Measurements from ENCODE around the gene LTN1.

LTN1 gene

GRCh38 chr21:28900481-28900880 is 92.2 kb downstream of the LTN1 start:
- no peak for DNase-seq
- Histone ChIP-seq H3K36me3 (ENCODE audit: control insufficient read depth in 1 of 2, insufficient read depth in 2 of 2, low read depth in 1 of 2, low read length in 2 of 2) (no peaks in the 10 kb centered on the region), H2AFZ (ENCODE audit: low read depth, low read length) (no peak overlapping the region), H3K14ac (ENCODE audit: low read length in 2 of 2) (no peak overlapping the region), H3K23ac (ENCODE audit: low read length in 2 of 2) (no peak overlapping the region), H3K27ac (ENCODE audit: low read length, poor library complexity, severe bottlenecking) (no peak overlapping the region), H2BK15ac (ENCODE audit: low read depth, poor library complexity, severe bottlenecking) (no peak overlapping the region), H2AK5ac (ENCODE audit: low read length, severe bottlenecking) (no peak overlapping the region), H3K9me3 (ENCODE audit: control insufficient read depth, low read length) (no peaks in the 10 kb centered on the region), H2BK12ac (ENCODE audit: low read length in 2 of 2) (no peak overlapping the region), H3K79me1 (replicated peaks; ENCODE audit: low read length, poor library complexity, severe bottlenecking) (no peaks in the 10 kb centered on the region), H3K9ac (ENCODE audit: low read length) (no peak overlapping the region), H2BK5ac (ENCODE audit: low read depth, low read length, poor library complexity, severe bottlenecking) (no peak overlapping the region), H4K8ac (ENCODE audit: low read length) (no peak overlapping the region), H3K18ac (ENCODE audit: low read depth in 1 of 2, low read length in 2 of 2) (no peak overlapping the region), H3K4me2 (ENCODE audit: low read length, poor library complexity, severe bottlenecking) (no peak overlapping the region), H3K4ac (ENCODE audit: low read depth in 1 of 2, low read length in 2 of 2) (no peak overlapping the region), H3K4me1 (ENCODE audit: control insufficient read depth, insufficient read depth, low read depth, low read length) (no peaks in the 10 kb centered on the region), H4K91ac (ENCODE audit: low read length) (no peak overlapping the region), H3K4me3 (ENCODE audit: insufficient read depth in 1 of 2, low read depth in 1 of 2, low read length in 2 of 2) (no peak overlapping the region), H3K27me3 (ENCODE audit: control insufficient read depth in 1 of 2, insufficient read depth in 1 of 2, low read length in 2 of 2) (no peaks in the 10 kb centered on the region), H2BK120ac (ENCODE audit: low read depth, low read length) (no peak overlapping the region)
- 100% methylated on average over 2 of the region's 2 CpGs for WGBS

DNA sequence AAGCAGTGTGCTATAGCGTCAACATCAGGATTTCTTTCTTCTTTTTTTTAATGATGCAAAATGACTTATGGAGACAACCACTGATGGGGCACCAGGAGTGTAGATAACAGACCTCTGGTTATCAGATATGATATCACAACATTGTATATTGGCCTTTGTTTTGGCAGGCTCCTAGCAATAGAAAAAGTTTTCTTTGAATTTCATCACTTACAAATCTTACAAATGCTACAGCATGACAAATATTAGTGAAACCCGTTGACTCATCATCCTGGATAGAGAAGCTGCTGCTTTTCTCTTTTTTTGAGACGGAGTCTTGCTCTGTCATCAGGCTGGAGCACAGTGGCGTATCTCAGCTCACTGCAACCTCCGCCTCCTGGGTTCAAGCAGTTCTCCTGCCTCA is 92.9 kb downstream of the LTN1 start:
- Histone ChIP-seq H3K79me1 (replicated peaks; ENCODE audit: low read length, poor library complexity, severe bottlenecking) (no peaks in the 10 kb centered on the region), H3K27ac (ENCODE audit: low read length, poor library complexity, severe bottlenecking) (no peak overlapping the region)
- 92% methylated on average over 5 of the region's 5 CpGs for WGBS

GRCh38 chr21:28899220-28899619 is 93.5 kb downstream of the LTN1 start:
- no peak overlapping the region for H4K91ac ChIP-seq (ENCODE audit: low read length)
- H3K36me3 ChIP-seq (ENCODE audit: control insufficient read depth in 1 of 2, insufficient read depth in 2 of 2, low read depth in 1 of 2, low read length in 2 of 2), result no peaks in the 10 kb centered on the region
- H3K4me3 ChIP-seq (ENCODE audit: insufficient read depth in 1 of 2, low read depth in 1 of 2, low read length in 2 of 2), result no peak overlapping the region
- H3K4me2 ChIP-seq (ENCODE audit: low read length, poor library complexity, severe bottlenecking), result no peak overlapping the region
- H2AFZ ChIP-seq (ENCODE audit: low read depth, low read length), result no peak overlapping the region
- peak overlapping the region; percentile 73 for H3K9ac ChIP-seq (ENCODE audit: low read length)
- H2BK15ac ChIP-seq (ENCODE audit: low read depth, poor library complexity, severe bottlenecking), result no peak overlapping the region
- H4K8ac ChIP-seq (ENCODE audit: low read length), result no peak overlapping the region
- H3K4me1 ChIP-seq (ENCODE audit: control insufficient read depth, insufficient read depth, low read depth, low read length), result no peaks in the 10 kb centered on the region
- no peak for DNase-seq
- no peak overlapping the region for H2BK5ac ChIP-seq (ENCODE audit: low read depth, low read length, poor library complexity, severe bottlenecking)
- no peak overlapping the region for H3K14ac ChIP-seq (ENCODE audit: low read length in 2 of 2)
- H2BK12ac ChIP-seq (ENCODE audit: low read length in 2 of 2), result no peak overlapping the region
- no peaks in the 10 kb centered on the region for H3K9me3 ChIP-seq (ENCODE audit: control insufficient read depth, low read length)
- no peak overlapping the region for H2AK5ac ChIP-seq (ENCODE audit: low read length, severe bottlenecking)
- no peak overlapping the region for H3K23ac ChIP-seq (ENCODE audit: low read length in 2 of 2)
- no peaks in the 10 kb centered on the region for H3K79me1 ChIP-seq (replicated peaks; ENCODE audit: low read length, poor library complexity, severe bottlenecking)
- WGBS, result 96% methylated on average over 3 of the region's 3 CpGs
- no peak overlapping the region for H3K27ac ChIP-seq (ENCODE audit: low read length, poor library complexity, severe bottlenecking)
- no peak overlapping the region for H3K18ac ChIP-seq (ENCODE audit: low read depth in 1 of 2, low read length in 2 of 2)
- H3K27me3 ChIP-seq (ENCODE audit: control insufficient read depth in 1 of 2, insufficient read depth in 1 of 2, low read length in 2 of 2), result no peaks in the 10 kb centered on the region
- no peak overlapping the region for H2BK120ac ChIP-seq (ENCODE audit: low read depth, low read length)
- no peak overlapping the region for H3K4ac ChIP-seq (ENCODE audit: low read depth in 1 of 2, low read length in 2 of 2)

More for the DNA sequence above, 92.9 kb downstream of the LTN1 start:
- H2BK120ac ChIP-seq (ENCODE audit: low read depth, low read length), result no peak overlapping the region
- no peak overlapping the region for H2AK5ac ChIP-seq (ENCODE audit: low read length, severe bottlenecking)
- H2BK5ac ChIP-seq (ENCODE audit: low read depth, low read length, poor library complexity, severe bottlenecking), result no peak overlapping the region
- H2AFZ ChIP-seq (ENCODE audit: low read depth, low read length), result no peak overlapping the region
- no peaks in the 10 kb centered on the region for H3K9me3 ChIP-seq (ENCODE audit: control insufficient read depth, low read length)
- H3K4me3 ChIP-seq (ENCODE audit: insufficient read depth in 1 of 2, low read depth in 1 of 2, low read length in 2 of 2), result no peak overlapping the region
- no peak overlapping the region for H4K91ac ChIP-seq (ENCODE audit: low read length)
- no peak overlapping the region for H3K4me2 ChIP-seq (ENCODE audit: low read length, poor library complexity, severe bottlenecking)
- H3K4me1 ChIP-seq (ENCODE audit: control insufficient read depth, insufficient read depth, low read depth, low read length), result no peaks in the 10 kb centered on the region
- H3K4ac ChIP-seq (ENCODE audit: low read depth in 1 of 2, low read length in 2 of 2), result no peak overlapping the region
- H2BK15ac ChIP-seq (ENCODE audit: low read depth, poor library complexity, severe bottlenecking), result no peak overlapping the region
- no peak overlapping the region for H2BK12ac ChIP-seq (ENCODE audit: low read length in 2 of 2)
- peak; percentile 19 for DNase-seq
- H3K18ac ChIP-seq (ENCODE audit: low read depth in 1 of 2, low read length in 2 of 2), result no peak overlapping the region
- H3K14ac ChIP-seq (ENCODE audit: low read length in 2 of 2), result no peak overlapping the region
- no peaks in the 10 kb centered on the region for H3K36me3 ChIP-seq (ENCODE audit: control insufficient read depth in 1 of 2, insufficient read depth in 2 of 2, low read depth in 1 of 2, low read length in 2 of 2)
- no peaks in the 10 kb centered on the region for H3K27me3 ChIP-seq (ENCODE audit: control insufficient read depth in 1 of 2, insufficient read depth in 1 of 2, low read length in 2 of 2)
- H3K9ac ChIP-seq (ENCODE audit: low read length), result peak overlapping the region; percentile 73
- no peak overlapping the region for H4K8ac ChIP-seq (ENCODE audit: low read length)
- H3K23ac ChIP-seq (ENCODE audit: low read length in 2 of 2), result no peak overlapping the region

DNA sequence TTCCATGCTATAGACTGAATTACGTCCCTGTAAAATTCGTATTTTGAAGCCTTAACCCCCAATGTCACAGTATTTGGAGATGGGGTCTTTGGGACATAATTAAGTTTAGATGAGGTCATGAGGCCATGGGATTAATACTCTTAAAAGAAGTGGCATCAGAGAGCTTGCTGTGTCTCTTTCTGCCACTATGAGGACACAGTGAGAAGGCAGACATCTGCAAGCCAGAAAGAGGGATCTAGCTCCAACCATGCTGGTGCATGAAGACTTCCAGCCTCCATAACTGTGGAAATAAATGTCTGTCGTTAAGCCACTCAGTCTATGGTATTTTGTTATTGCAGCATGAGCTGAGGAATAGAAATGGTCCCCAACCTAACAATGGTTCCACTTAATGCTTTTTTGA is 99.0 kb downstream of the LTN1 start:
- H2AK5ac ChIP-seq (ENCODE audit: low read length, severe bottlenecking), result no peak overlapping the region
- H3K27ac ChIP-seq (ENCODE audit: low read length, poor library complexity, severe bottlenecking), result no peak overlapping the region
- no peak overlapping the region for H2BK5ac ChIP-seq (ENCODE audit: low read depth, low read length, poor library complexity, severe bottlenecking)
- H2BK15ac ChIP-seq (ENCODE audit: low read depth, poor library complexity, severe bottlenecking), result no peak overlapping the region
- no peaks in the 10 kb centered on the region for H3K79me1 ChIP-seq (replicated peaks; ENCODE audit: low read length, poor library complexity, severe bottlenecking)
- no peak overlapping the region for H3K18ac ChIP-seq (ENCODE audit: low read depth in 1 of 2, low read length in 2 of 2)
- no peak overlapping the region for H4K8ac ChIP-seq (ENCODE audit: low read length)
- H3K4me3 ChIP-seq (ENCODE audit: insufficient read depth in 1 of 2, low read depth in 1 of 2, low read length in 2 of 2), result no peak overlapping the region
- no peaks in the 10 kb centered on the region for H3K27me3 ChIP-seq (ENCODE audit: control insufficient read depth in 1 of 2, insufficient read depth in 1 of 2, low read length in 2 of 2)
- H3K9me3 ChIP-seq (ENCODE audit: control insufficient read depth, low read length), result no peaks in the 10 kb centered on the region
- no peak overlapping the region for H3K9ac ChIP-seq (ENCODE audit: low read length)
- 81% methylated on average over 3 of the region's 3 CpGs for WGBS
- no peaks in the 10 kb centered on the region for H3K36me3 ChIP-seq (ENCODE audit: control insufficient read depth in 1 of 2, insufficient read depth in 2 of 2, low read depth in 1 of 2, low read length in 2 of 2)
- no peak for DNase-seq
- no peak overlapping the region for H3K4me2 ChIP-seq (ENCODE audit: low read length, poor library complexity, severe bottlenecking)
- H3K23ac ChIP-seq (ENCODE audit: low read length in 2 of 2), result no peak overlapping the region
- H4K91ac ChIP-seq (ENCODE audit: low read length), result no peak overlapping the region
- no peak overlapping the region for H3K4ac ChIP-seq (ENCODE audit: low read depth in 1 of 2, low read length in 2 of 2)
- H3K14ac ChIP-seq (ENCODE audit: low read length in 2 of 2), result no peak overlapping the region
- H2BK120ac ChIP-seq (ENCODE audit: low read depth, low read length), result no peak overlapping the region
- H2BK12ac ChIP-seq (ENCODE audit: low read length in 2 of 2), result no peak overlapping the region
- H3K4me1 ChIP-seq (ENCODE audit: control insufficient read depth, insufficient read depth, low read depth, low read length), result no peaks in the 10 kb centered on the region
- H2AFZ ChIP-seq (ENCODE audit: low read depth, low read length), result no peak overlapping the region
